K562 (cell line): ENCODE measurements around the gene CLIC1.
A peak's percentile ranks its signal among the peaks of the same experiment; 100 is the strongest.

Experiments used
- KLF10 ChIP-seq: fragments of 250-450 bp; sonication (Bioruptor Pico); IDR thresholded peaks from 2 replicates; pipeline ENCODE4 v1.6.1; 2021; ENCODE audit warnings: matching md5 sums
- ZNF707 ChIP-seq: fragments of 250-450 bp; sonication (Bioruptor Pico); conservative IDR thresholded peaks from 2 replicates; pipeline ENCODE4 v1.8.0; 2022; ENCODE audit warnings: inconsistent platforms, mild to moderate bottlenecking, moderate library complexity
- TF ChIP-seq, protein P1 (sequence below), 3 experiments: IDR thresholded peaks in 2 of 3; conservative IDR thresholded peaks in 1 of 3; 2 replicates each; pipeline ENCODE4 v1.5.1; 2011 to 2012; ENCODE audit warnings: low read length in 3 of 3, mild to moderate bottlenecking in 3 of 3, control low read depth in 2 of 3, improper control_type of control experiment in 1 of 3, inconsistent platforms in 1 of 3, low read depth in 1 of 3, mixed read lengths in 1 of 3, moderate library complexity in 1 of 3; ENCODE audit not compliant: insufficient read depth in 2 of 3

DNA sequence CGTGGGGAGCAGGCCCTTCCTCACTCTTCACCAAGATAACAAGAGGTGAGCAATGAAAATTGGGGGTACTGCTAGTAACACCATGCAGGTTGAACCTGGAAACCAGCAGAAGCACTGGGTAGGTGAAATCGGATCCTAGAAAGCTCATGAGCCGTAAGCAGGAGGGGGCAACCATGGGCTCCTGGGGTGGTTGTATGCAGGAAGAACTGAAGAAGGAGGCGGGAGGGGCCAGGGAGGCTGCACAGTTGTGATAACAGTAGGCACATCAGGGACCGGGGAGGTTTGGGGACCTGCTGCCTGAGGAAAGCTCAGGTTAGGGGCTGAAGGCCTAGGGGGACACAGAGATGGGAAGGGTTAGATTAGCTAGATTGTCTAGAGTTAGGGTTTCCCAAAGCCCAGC, 49.8 kb downstream of the CLIC1 start:
- TF ChIP-seq ZNF707 (CRISPR knock-in tag) (no peak), KLF10 (CRISPR knock-in tag) (no peak)
- TF ChIP-seq, protein P1, sequence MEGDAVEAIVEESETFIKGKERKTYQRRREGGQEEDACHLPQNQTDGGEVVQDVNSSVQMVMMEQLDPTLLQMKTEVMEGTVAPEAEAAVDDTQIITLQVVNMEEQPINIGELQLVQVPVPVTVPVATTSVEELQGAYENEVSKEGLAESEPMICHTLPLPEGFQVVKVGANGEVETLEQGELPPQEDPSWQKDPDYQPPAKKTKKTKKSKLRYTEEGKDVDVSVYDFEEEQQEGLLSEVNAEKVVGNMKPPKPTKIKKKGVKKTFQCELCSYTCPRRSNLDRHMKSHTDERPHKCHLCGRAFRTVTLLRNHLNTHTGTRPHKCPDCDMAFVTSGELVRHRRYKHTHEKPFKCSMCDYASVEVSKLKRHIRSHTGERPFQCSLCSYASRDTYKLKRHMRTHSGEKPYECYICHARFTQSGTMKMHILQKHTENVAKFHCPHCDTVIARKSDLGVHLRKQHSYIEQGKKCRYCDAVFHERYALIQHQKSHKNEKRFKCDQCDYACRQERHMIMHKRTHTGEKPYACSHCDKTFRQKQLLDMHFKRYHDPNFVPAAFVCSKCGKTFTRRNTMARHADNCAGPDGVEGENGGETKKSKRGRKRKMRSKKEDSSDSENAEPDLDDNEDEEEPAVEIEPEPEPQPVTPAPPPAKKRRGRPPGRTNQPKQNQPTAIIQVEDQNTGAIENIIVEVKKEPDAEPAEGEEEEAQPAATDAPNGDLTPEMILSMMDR (IDR thresholded peaks at IDR 0.05 in 2 of 3, conservative IDR thresholded peaks at IDR 0.05 in 1 of 3; ENCODE audit: insufficient read depth in 2 of 3, low read depth in 1 of 3, low read length in 3 of 3), result 0 out of 6 replicates have a peak, but pooled peaks of 1 of the 3 experiments have one; percentile 10
